Measurements from ENCODE around the gene PAGR1.

DNA sequence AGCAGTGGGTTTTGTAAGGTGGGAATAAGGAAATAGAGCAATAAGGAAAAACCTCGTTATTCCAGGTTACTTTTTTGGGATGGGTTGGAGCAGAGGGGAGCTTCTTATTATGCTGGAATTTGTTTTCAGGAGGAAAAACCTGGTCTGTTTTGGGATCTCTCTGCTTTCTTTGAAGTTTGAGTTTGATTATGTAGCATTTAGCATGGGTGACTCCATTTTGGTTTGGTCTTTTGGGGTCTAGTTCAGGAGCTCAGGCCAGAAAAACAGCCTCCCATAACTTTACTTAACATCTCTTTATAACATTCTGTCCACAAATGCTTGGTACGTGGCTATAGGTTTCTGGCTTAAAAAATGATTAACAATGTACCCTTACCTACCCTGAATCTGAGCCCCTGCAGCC is 46.4 kb upstream of the PAGR1 start:
- TF ChIP-seq GATA2 (IDR thresholded peaks at IDR 0.05; ENCODE audit: low read depth, low read length) = no peak
- TF ChIP-seq GATA3 (IDR thresholded peaks at IDR 0.05; ENCODE audit: low read depth, low read length) = no peak

All from SH-SY5Y (cell line).